ENCODE results near the gene HDLBP.

- TF ChIP-seq, protein P1, sequence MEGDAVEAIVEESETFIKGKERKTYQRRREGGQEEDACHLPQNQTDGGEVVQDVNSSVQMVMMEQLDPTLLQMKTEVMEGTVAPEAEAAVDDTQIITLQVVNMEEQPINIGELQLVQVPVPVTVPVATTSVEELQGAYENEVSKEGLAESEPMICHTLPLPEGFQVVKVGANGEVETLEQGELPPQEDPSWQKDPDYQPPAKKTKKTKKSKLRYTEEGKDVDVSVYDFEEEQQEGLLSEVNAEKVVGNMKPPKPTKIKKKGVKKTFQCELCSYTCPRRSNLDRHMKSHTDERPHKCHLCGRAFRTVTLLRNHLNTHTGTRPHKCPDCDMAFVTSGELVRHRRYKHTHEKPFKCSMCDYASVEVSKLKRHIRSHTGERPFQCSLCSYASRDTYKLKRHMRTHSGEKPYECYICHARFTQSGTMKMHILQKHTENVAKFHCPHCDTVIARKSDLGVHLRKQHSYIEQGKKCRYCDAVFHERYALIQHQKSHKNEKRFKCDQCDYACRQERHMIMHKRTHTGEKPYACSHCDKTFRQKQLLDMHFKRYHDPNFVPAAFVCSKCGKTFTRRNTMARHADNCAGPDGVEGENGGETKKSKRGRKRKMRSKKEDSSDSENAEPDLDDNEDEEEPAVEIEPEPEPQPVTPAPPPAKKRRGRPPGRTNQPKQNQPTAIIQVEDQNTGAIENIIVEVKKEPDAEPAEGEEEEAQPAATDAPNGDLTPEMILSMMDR (conservative IDR thresholded peaks at IDR 0.05; ENCODE audit: low read depth, low read length) = no peak
- TF ChIP-seq EZH2 (IDR thresholded peaks at IDR 0.05; ENCODE audit: borderline replicate concordance, low read depth, low read length, poor library complexity, severe bottlenecking) = no peak
These were observed 108.3 kb downstream of the HDLBP start for GRCh38 chr2:241207151-241207550.
